Lower leg skin (tissue), 4 donors: Measurements from ENCODE around the gene NBPF11. TPM values are rescaled to one million over a fixed set of nuclear protein-coding genes. Genes with fewer than 3 reads are reported as not detected.
"Not testable (repeated sequence)": the region's sequence is repeated elsewhere in the genome, so short reads cannot be mapped to it uniquely, and the experiment has no call there.

Experiments used
- DNase-seq, 2 donors: peaks; one replicate each; pipeline ENCODE4 v3.0.0-alpha.2; 2019; ENCODE audit warnings: low spot score in 2 of 2
- H3K4me3 ChIP-seq: fragments of 200-600 bp; sonication (generic); 2 replicates; pipeline ENCODE4 v1.5.1; 2017; ENCODE audit warnings: mild to moderate bottlenecking, low read depth; ENCODE audit not compliant: poor library complexity, severe bottlenecking
- WGBS, 2 donors: methylation state at CpG; one replicate each; pipeline ENCODE4 v1.1.5; 2018; 5-methylcytosine and 5-hydroxymethylcytosine counted together
- intact Hi-C: fragments of 100-400 bp; cut with DNase I; formaldehyde crosslinking; loops from one replicate; pipeline ENCODE4 v1.15.0; 2023; ENCODE audit warnings: low total_unique reads
- total RNA-seq, 4 donors: library from RNA; depleted of rRNA; stranded (reverse); fragments of >200 nt; gene quantifications; one replicate each; pipeline ENCODE4 v1.1.0, GENCODE V29; 2016

The NBPF11 gene
- total RNA-seq, 4 donors from 2014 or later: 5.8 to 16.6 (median 10.6) TPM

GRCh38 chr1:148151371-148151819, 686 bp downstream of the NBPF11 start:
- intact Hi-C loops: not testable (repeated sequence)
- WGBS, 2 donors: 0 to 1% methylated on average over 11 to 15 of the region's 40 CpGs
- DNase-seq: peak in 1 of 2 donors; percentile 90
- H3K4me3 ChIP-seq: peak overlapping the region; percentile 59

- 21 to 25% methylated on average over 11 to 13 of the region's 13 CpGs for WGBS, 2 donors
- H3K4me3 ChIP-seq: peak overlapping the region; percentile 59
- intact Hi-C loops, DNase-seq: not testable (repeated sequence)
Observed at GRCh38 chr1:148150945-148151344, 1.1 kb downstream of the NBPF11 start.

- intact Hi-C loops, DNase-seq, H3K4me3 ChIP-seq: not testable (repeated sequence)
- whole genome bisulfite sequencing, 2 donors: 50 to 57% methylated on average over 1 to 3 of the region's 6 CpGs
Observed at GRCh38 chr1:148150014-148150413, 2.1 kb downstream of the NBPF11 start.

- intact Hi-C loops, H3K4me3 ChIP-seq, DNase-seq: not testable (repeated sequence)
- WGBS, 2 donors: 92 to 96% methylated on average over 34 to 35 of the region's 72 CpGs
Observed at GRCh38 chr1:148149050-148149815, 2.8 kb downstream of the NBPF11 start.

- intact Hi-C loops, DNase-seq, H3K4me3 ChIP-seq: not testable (repeated sequence)
- 95 to 97% methylated on average over 4 to 18 of the region's 28 CpGs for WGBS, 2 donors
Observed at GRCh38 chr1:148147052-148147838, 4.8 kb downstream of the NBPF11 start.

GRCh38 chr1:148146191-148146997, 5.7 kb downstream of the NBPF11 start:
- intact Hi-C loops, H3K4me3 ChIP-seq, DNase-seq: not testable (repeated sequence)
- 87 to 96% methylated on average over 24 to 26 of the region's 66 CpGs for WGBS, 2 donors

GRCh38 chr1:148143223-148143622, 8.9 kb downstream of the NBPF11 start:
- 65 to 85% methylated on average over 4 of the region's 6 CpGs for WGBS, 2 donors
- DNase-seq, H3K4me3 ChIP-seq, intact Hi-C loops: not testable (repeated sequence)

GRCh38 chr1:148141936-148142335, 10.1 kb downstream of the NBPF11 start:
- intact Hi-C loops, DNase-seq, H3K4me3 ChIP-seq: not testable (repeated sequence)
- 100% methylated on average over 1 of the region's 1 CpG for WGBS, 2 donors

- intact Hi-C loops, H3K4me3 ChIP-seq, DNase-seq: not testable (repeated sequence)
- no CpG with 5 or more reads among the region's 2 CpGs for WGBS, 2 donors
Observed at GRCh38 chr1:148138606-148139005, 13.5 kb downstream of the NBPF11 start.

- H3K4me3 ChIP-seq, intact Hi-C loops, DNase-seq: not testable (repeated sequence)
- 57% methylated on average over 5 of the region's 5 CpGs for WGBS, 2 donors
Observed at GRCh38 chr1:148122341-148122740, 29.7 kb downstream of the NBPF11 start.

- WGBS, 2 donors: 48 to 63% methylated on average over 5 of the region's 5 CpGs
- H3K4me3 ChIP-seq, DNase-seq, intact Hi-C loops: not testable (repeated sequence)
Observed at GRCh38 chr1:148120395-148120794, 31.7 kb downstream of the NBPF11 start.

- WGBS, 2 donors: 57 to 68% methylated on average over 2 of the region's 2 CpGs
- intact Hi-C loops, H3K4me3 ChIP-seq, DNase-seq: not testable (repeated sequence)
Observed at GRCh38 chr1:148095732-148096131, 56.3 kb downstream of the NBPF11 start.

GRCh38 chr1:148086196-148086595, 65.9 kb downstream of the NBPF11 start:
- WGBS, 2 donors: no CpG with 5 or more reads among the region's 1 CpG
- H3K4me3 ChIP-seq, DNase-seq, intact Hi-C loops: not testable (repeated sequence)

GRCh38 chr1:148081205-148081604, 70.9 kb downstream of the NBPF11 start:
- H3K4me3 ChIP-seq, intact Hi-C loops, DNase-seq: not testable (repeated sequence)
- WGBS, 2 donors: no CpG with 5 or more reads among the region's 1 CpG
